Inferior parietal cortex (tissue), 1 donor: ENCODE measurements around the gene ATP5F1E.
A peak's percentile ranks its signal among the peaks of the same experiment; 100 is the strongest.
"Not testable (repeated sequence)": the region's sequence is repeated elsewhere in the genome, so short reads cannot be mapped to it uniquely, and the experiment has no call there.

Experiments used
- DNase-seq: peaks from one replicate; pipeline ENCODE4 v3.0.0-alpha.2; 2016; ENCODE audit errors: extremely low spot score

ATP5F1E gene

GRCh38 chr20:58989196-58989595 lies 42.9 kb downstream of the ATP5F1E start:
- DNase-seq = no peak

DNA sequence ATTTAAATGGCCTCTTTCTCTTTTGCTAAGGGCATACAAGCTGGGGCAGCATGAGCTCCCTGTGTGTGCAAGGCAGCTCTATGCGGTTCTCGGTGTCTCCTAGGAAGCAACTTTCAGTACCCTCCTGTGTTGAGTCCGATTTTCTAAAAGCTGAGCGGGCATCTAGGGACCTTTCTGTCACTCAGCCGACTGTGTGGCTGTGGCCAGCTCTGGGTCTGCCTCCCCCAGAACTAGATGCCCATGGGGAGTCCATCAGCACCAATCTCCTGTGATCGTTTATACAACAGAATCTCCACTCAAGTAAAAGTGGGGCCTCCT lies 43.6 kb downstream of the ATP5F1E start:
- DNase-seq = no peak

GRCh38 chr20:58987790-58988564 lies 44.2 kb downstream of the ATP5F1E start:
- DNase-seq = no peak

DNA sequence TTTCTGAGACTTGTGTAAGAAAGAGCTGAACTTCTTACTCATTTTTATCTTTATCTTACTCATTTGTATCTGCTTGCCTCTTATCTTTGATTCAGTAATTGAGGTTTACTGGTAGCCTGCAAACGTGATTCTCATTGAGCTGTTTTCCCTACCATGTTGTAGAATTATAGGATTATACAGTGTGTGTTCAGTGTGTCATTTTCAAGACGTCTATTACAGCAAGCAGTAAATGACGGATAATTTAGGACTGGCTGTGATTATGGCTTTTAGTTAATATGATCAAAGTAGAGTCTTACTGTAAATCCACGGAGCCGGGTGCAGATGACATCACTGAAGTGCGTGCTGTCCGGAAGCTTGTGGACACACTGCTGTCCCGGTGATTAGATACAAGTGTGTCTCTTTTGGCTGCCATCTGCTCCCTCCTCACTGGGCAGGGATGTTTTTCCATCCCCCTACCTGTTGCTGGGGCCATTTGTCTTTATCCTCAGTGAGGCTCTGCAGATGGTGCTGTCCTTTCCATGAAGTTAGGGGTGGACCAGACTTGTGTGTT lies 45.1 kb downstream of the ATP5F1E start:
- no peak for DNase-seq

- DNase-seq = no peak
Measured at GRCh38 chr20:58986286-58986967, 45.7 kb downstream of the ATP5F1E start.

DNA sequence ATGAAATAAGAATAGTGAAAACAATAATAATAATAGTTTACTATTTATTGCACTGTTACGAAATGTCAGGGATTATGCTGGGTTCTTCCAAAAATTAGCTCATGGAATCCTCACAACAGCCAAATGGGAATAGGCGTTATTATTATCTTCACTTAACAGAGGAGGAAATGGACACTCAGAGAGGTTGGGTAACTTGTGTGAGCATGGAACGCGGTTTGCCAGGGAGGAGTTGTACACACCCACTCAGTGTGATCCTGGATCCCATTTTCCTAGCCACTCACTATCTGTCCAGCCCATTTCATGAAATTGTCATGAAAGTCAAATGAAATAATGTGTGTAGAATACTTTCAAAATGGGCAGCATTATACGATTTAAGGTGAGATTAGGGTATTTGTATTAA lies 46.5 kb downstream of the ATP5F1E start:
- DNase-seq = no peak

DNA sequence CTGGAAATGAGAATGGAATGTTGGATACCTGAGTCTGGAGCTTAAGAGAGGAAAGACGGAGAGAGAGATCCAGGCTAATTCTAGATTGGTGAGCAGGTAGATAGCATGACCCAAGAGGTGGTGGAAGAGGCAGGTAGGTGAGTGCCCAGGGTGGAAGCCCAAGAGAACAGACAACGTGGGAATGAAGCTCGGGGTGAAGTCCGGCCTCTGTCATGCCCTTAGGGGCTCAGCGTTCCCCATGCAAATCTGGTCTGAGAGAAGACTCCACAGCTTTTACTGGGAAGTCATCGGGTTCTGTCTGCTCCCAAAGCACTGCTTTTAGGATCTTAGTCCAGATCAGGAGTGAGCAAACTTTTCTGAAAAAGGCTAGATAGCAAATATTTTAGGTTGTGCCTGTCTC lies 47.4 kb downstream of the ATP5F1E start:
- DNase-seq = no peak

DNA sequence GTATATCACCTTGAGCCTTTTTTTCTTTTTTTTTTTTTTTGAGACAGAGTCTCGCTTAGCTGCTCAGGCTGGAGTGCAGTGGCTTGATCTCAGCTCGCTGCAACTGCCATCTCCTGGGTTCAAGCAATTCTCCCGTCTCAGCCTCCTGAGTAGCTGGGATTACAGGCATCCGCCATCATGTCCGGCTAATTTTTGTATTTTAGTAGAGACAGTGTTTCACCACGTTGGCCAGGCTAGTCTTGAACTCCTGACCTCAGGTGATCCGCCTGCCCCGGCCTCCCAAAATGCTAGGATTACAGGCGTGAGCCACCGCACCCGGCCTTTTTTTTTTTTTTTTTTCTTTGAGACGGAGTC lies 49.0 kb downstream of the ATP5F1E start:
- DNase-seq = not testable (repeated sequence)

- DNase-seq = no peak
Measured at GRCh38 chr20:58982406-58983114, 49.6 kb downstream of the ATP5F1E start.

- no peak for DNase-seq
Measured at GRCh38 chr20:58981628-58982364, 50.3 kb downstream of the ATP5F1E start.

GRCh38 chr20:58980711-58981627 lies 51.2 kb downstream of the ATP5F1E start, which contains the start of gene NELFCD:
TSS of gene NELFCD (plus strand) at chr20:58981256. CDS start at chr20:58981310, 54 bp downstream.
- peak; percentile 66 for DNase-seq

- no peak for DNase-seq
Measured at GRCh38 chr20:58978351-58979190, 53.6 kb downstream of the ATP5F1E start.

DNA sequence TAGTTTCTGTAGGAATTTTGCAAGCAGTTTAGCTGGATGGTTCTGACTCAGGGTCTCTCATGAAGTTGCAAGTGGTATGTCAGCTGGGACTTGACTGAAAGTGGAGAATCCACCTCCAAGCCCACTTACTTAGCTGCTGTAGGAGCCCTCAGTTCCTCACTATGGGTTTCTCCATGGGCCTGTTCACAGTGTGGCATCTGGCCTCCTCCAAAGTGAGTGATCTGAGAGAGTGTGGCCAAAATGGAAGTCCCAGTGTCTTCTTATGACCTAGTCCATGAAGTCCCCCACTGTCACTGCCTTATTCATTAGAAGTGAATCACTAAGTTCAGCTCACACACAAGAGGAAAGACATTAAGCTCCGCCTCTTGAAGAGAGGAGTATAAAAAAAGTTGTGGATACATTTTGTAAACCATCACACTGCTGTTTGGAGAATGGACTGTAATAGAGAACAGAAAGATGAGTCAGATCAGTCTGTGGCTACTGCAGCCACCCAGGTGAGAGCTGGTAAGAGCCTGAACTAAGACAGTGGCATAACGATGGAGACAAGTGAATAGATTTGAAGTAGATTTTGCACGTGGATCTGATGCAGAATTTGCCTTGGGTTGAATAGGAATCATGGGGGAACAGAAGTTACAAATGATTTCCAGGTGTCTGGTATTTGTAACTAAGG lies 55.9 kb downstream of the ATP5F1E start:
- no peak for DNase-seq
